Astrocyte (in vitro differentiated cells and primary cell): ENCODE results near the gene APBB1IP. TPM values are rescaled to one million over a fixed set of nuclear protein-coding genes. Genes with fewer than 3 reads are reported as not detected.
"Not testable (repeated sequence)": the region's sequence is repeated elsewhere in the genome, so short reads cannot be mapped to it uniquely, and the experiment has no call there.

Experiments used
- DNase-seq: peaks from one replicate; pipeline ENCODE4 v3.0.0-alpha.2; 2010; ENCODE audit warnings: low read depth
- FAIRE-seq: peaks from 2 replicates; lab custom pipeline; 2011; peaks lifted over from hg19 to GRCh38; lab: Jason Lieb, UNC
- H2AFZ ChIP-seq: 2 replicates; pipeline ENCODE4 v1.6.0; 2012; ENCODE audit warnings: low read depth, low read length, inconsistent platforms
- H3K27ac ChIP-seq: 2 replicates; pipeline ENCODE4 v1.5.1; 2011; ENCODE audit warnings: low read depth, low read length, inconsistent platforms
- H3K27me3 ChIP-seq: 2 replicates; pipeline ENCODE4 v1.6.0; 2011; ENCODE audit warnings: low read length, inconsistent platforms; ENCODE audit not compliant: insufficient read depth
- H3K36me3 ChIP-seq: 2 replicates; pipeline ENCODE4 v1.5.1; 2011; ENCODE audit warnings: low read length, inconsistent platforms; ENCODE audit not compliant: insufficient read depth
- H3K4me1 ChIP-seq: 2 replicates; pipeline ENCODE4 v1.5.1; 2011; ENCODE audit warnings: low read length, inconsistent platforms; ENCODE audit not compliant: insufficient read depth
- H3K4me2 ChIP-seq: 2 replicates; pipeline ENCODE4 v1.6.0; 2012; ENCODE audit warnings: low read length, inconsistent platforms
- H3K4me3 ChIP-seq: 2 replicates; pipeline ENCODE4 v1.5.1; 2011; ENCODE audit warnings: low read depth, mild to moderate bottlenecking, low read length, inconsistent platforms; ENCODE audit not compliant: insufficient read depth
- H3K79me2 ChIP-seq: 2 replicates; pipeline ENCODE4 v1.6.0; 2012; ENCODE audit warnings: mild to moderate bottlenecking, low read length, inconsistent platforms; ENCODE audit not compliant: insufficient read depth
- H3K9ac ChIP-seq: 2 replicates; pipeline ENCODE4 v1.6.0; 2012; ENCODE audit warnings: mild to moderate bottlenecking, low read length, inconsistent platforms
- H3K9me3 ChIP-seq: 2 replicates; pipeline ENCODE4 v1.5.1; 2012; ENCODE audit warnings: low read depth, mild to moderate bottlenecking, low read length, inconsistent platforms; ENCODE audit not compliant: insufficient read depth
- H4K20me1 ChIP-seq: 2 replicates; pipeline ENCODE4 v1.6.0; 2012; ENCODE audit warnings: low read length, inconsistent platforms; ENCODE audit not compliant: insufficient read depth
- H3K27ac Mint-ChIP-seq: one replicate; pipeline ENCODE4 v1.8.0; 2021; ENCODE audit warnings: mild to moderate bottlenecking, mixed read lengths; ENCODE audit not compliant: unreplicated experiment
- H3K27me3 Mint-ChIP-seq: one replicate; pipeline ENCODE4 v1.8.0; 2021; ENCODE audit warnings: low read depth, mixed read lengths; ENCODE audit not compliant: unreplicated experiment
- H3K36me3 Mint-ChIP-seq: one replicate; pipeline ENCODE4 v1.8.0; 2021; ENCODE audit warnings: low read depth, mixed read lengths; ENCODE audit not compliant: unreplicated experiment
- H3K4me1 Mint-ChIP-seq: one replicate; pipeline ENCODE4 v1.8.0; 2021; ENCODE audit warnings: low read depth, mixed read lengths; ENCODE audit not compliant: unreplicated experiment
- H3K4me3 Mint-ChIP-seq: one replicate; pipeline ENCODE4 v1.8.0; 2021; ENCODE audit warnings: mild to moderate bottlenecking, moderate library complexity, mixed read lengths; ENCODE audit not compliant: unreplicated experiment
- H3K9me3 Mint-ChIP-seq: one replicate; pipeline ENCODE4 v1.8.0; 2021; ENCODE audit warnings: mild to moderate bottlenecking, mixed read lengths; ENCODE audit not compliant: unreplicated experiment
- CTCF ChIP-seq: IDR thresholded peaks from 2 replicates; pipeline ENCODE4 v1.5.1; 2011; ENCODE audit warnings: low read depth, mild to moderate bottlenecking, inconsistent platforms, low read length, moderate library complexity; ENCODE audit not compliant: insufficient read depth
- EZH2 ChIP-seq: IDR thresholded peaks from 2 replicates; pipeline ENCODE4 v1.6.1; 2012; ENCODE audit warnings: mild to moderate bottlenecking, low read length, inconsistent platforms; ENCODE audit not compliant: insufficient read depth
- total RNA-seq: library from RNA; stranded (reverse); gene quantifications from 2 replicates; pipeline ENCODE4 v1.2.1, GENCODE V29; 2021

APBB1IP gene
- total RNA-seq, 1 donor from 2014 or later: 0.23 TPM

GRCh38 chr10:26573674-26574073 lies 135.5 kb downstream of the APBB1IP start:
- Mint-ChIP-seq H3K27me3 (no peaks in the 10 kb centered on the region), H3K9me3 (peaks cover 4% of the 10 kb centered on the region), H3K36me3 (no peaks in the 10 kb centered on the region), H3K4me1 (peaks cover 2% of the 10 kb centered on the region), H3K27ac (no peak overlapping the region), H3K4me3 (no peak overlapping the region)
- Histone ChIP-seq H3K4me2 (no peak overlapping the region), H2AFZ (no peak overlapping the region), H4K20me1 (no peaks in the 10 kb centered on the region), H3K36me3 (no peaks in the 10 kb centered on the region), H3K9ac (no peak overlapping the region), H3K4me3 (no peak overlapping the region), H3K27ac (no peak overlapping the region), H3K9me3 (no peaks in the 10 kb centered on the region), H3K27me3 (no peaks in the 10 kb centered on the region), H3K4me1 (no peaks in the 10 kb centered on the region), H3K79me2 (no peaks in the 10 kb centered on the region)
- no peak for FAIRE-seq
- no peak for DNase-seq
- TF ChIP-seq CTCF (no peak), EZH2 (no peak)

GRCh38 chr10:26574783-26575182 lies 136.6 kb downstream of the APBB1IP start:
- Histone ChIP-seq H3K79me2 (no peaks in the 10 kb centered on the region), H3K36me3 (no peaks in the 10 kb centered on the region), H2AFZ (no peak overlapping the region), H3K27me3 (no peaks in the 10 kb centered on the region), H3K9me3 (no peaks in the 10 kb centered on the region), H4K20me1 (no peaks in the 10 kb centered on the region), H3K4me2 (no peak overlapping the region), H3K9ac (no peak overlapping the region), H3K27ac (no peak overlapping the region), H3K4me3 (no peak overlapping the region), H3K4me1 (no peaks in the 10 kb centered on the region)
- peaks cover 2% of the 10 kb centered on the region for H3K4me1 Mint-ChIP-seq
- H3K27me3 Mint-ChIP-seq: no peaks in the 10 kb centered on the region
- no peak for FAIRE-seq
- no peak overlapping the region for H3K4me3 Mint-ChIP-seq
- TF ChIP-seq CTCF: no peak
- TF ChIP-seq EZH2: no peak
- no peak for DNase-seq
- no peaks in the 10 kb centered on the region for H3K36me3 Mint-ChIP-seq
- peaks cover 4% of the 10 kb centered on the region for H3K9me3 Mint-ChIP-seq
- no peak overlapping the region for H3K27ac Mint-ChIP-seq

- H2AFZ ChIP-seq, H3K27ac ChIP-seq, H3K79me2 ChIP-seq, H3K9me3 Mint-ChIP-seq, H3K27me3 ChIP-seq, H3K9me3 ChIP-seq, H4K20me1 ChIP-seq, H3K27me3 Mint-ChIP-seq, H3K36me3 Mint-ChIP-seq, H3K4me1 ChIP-seq, H3K4me3 Mint-ChIP-seq, H3K36me3 ChIP-seq, H3K4me1 Mint-ChIP-seq, H3K27ac Mint-ChIP-seq, H3K4me2 ChIP-seq, H3K4me3 ChIP-seq, H3K9ac ChIP-seq, DNase-seq: not testable (repeated sequence)
- FAIRE-seq: peak; percentile 81
These were observed 140.2 kb downstream of the APBB1IP start for GRCh38 chr10:26578371-26578770.
